Measurements from ENCODE around the gene MYO7A. TPM values are rescaled to one million over a fixed set of nuclear protein-coding genes. Genes with fewer than 3 reads are reported as not detected.

The MYO7A gene
- total RNA-seq, 1 donor, result under 0.01 TPM

DNA sequence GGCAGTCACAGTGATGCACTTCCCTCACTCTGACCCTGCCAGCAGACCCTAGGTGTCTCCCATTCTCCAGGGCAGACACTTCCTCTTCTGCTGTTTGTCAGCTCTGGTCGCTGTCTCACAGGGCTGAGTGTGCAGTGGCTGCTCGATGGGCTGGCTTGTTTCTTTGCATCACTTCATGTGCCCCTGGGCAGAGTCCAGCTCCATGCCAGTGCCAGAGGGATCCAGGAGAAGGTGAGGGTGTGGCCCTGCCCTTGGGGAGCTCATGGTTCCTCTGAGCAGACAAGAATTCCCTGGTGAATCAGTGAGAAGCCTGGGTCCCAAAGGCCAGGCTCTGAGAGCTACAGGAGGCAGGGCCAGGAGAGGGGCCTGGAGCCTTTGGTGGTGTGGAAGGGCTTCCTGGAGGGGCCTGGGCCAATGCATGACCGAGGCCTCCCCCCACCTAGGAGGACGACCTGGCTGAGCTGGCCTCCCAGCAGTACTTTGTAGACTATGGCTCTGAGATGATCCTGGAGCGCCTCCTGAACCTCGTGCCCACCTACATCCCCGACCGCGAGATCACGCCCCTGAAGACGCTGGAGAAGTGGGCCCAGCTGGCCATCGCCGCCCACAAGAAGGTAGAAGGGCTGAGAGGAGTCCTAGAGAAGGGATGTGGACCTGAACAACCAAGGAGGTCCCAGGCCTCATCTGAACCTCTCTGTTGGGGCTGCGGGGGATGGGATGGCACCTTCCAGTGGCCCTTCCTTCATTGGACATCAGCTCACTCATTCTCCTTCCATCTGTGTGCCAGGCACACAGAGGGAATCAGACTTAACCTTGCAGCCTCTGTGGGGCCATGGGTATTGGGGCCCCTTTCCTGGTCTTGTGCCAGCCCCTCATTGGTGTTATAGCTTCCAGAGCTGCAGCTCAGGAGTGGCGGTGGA lies 66.1 kb downstream of the MYO7A start:
- TF ChIP-seq, protein P1, sequence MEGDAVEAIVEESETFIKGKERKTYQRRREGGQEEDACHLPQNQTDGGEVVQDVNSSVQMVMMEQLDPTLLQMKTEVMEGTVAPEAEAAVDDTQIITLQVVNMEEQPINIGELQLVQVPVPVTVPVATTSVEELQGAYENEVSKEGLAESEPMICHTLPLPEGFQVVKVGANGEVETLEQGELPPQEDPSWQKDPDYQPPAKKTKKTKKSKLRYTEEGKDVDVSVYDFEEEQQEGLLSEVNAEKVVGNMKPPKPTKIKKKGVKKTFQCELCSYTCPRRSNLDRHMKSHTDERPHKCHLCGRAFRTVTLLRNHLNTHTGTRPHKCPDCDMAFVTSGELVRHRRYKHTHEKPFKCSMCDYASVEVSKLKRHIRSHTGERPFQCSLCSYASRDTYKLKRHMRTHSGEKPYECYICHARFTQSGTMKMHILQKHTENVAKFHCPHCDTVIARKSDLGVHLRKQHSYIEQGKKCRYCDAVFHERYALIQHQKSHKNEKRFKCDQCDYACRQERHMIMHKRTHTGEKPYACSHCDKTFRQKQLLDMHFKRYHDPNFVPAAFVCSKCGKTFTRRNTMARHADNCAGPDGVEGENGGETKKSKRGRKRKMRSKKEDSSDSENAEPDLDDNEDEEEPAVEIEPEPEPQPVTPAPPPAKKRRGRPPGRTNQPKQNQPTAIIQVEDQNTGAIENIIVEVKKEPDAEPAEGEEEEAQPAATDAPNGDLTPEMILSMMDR (IDR thresholded peaks at IDR 0.05; ENCODE audit: extremely low read depth, low read depth, low read length), result no peak
- DNase-seq (ENCODE audit: insufficient read length, low spot score, missing footprints), result peak; percentile 53
- no peaks in the 10 kb centered on the region for H3K36me3 ChIP-seq (ENCODE audit: insufficient read depth, low read length)
- no peaks in the 10 kb centered on the region for H3K79me2 ChIP-seq (ENCODE audit: insufficient read depth, low read length)
- no peak overlapping the region for H2AFZ ChIP-seq (ENCODE audit: low read length)
- H3K4me3 ChIP-seq (ENCODE audit: insufficient read depth, low read length), result no peak overlapping the region
- H3K9me3 ChIP-seq (ENCODE audit: low read depth, low read length), result no peaks in the 10 kb centered on the region
- H3K4me2 ChIP-seq (ENCODE audit: insufficient read depth, low read length), result no peak overlapping the region
- no peaks in the 10 kb centered on the region for H3K4me1 ChIP-seq (ENCODE audit: insufficient read depth, low read length)
- no peaks in the 10 kb centered on the region for H3K27me3 ChIP-seq (ENCODE audit: insufficient read depth, low read length)
- H3K27ac ChIP-seq (ENCODE audit: low read depth, low read length), result no peak overlapping the region
- no peaks in the 10 kb centered on the region for H4K20me1 ChIP-seq (ENCODE audit: insufficient read depth, low read length)

DNA sequence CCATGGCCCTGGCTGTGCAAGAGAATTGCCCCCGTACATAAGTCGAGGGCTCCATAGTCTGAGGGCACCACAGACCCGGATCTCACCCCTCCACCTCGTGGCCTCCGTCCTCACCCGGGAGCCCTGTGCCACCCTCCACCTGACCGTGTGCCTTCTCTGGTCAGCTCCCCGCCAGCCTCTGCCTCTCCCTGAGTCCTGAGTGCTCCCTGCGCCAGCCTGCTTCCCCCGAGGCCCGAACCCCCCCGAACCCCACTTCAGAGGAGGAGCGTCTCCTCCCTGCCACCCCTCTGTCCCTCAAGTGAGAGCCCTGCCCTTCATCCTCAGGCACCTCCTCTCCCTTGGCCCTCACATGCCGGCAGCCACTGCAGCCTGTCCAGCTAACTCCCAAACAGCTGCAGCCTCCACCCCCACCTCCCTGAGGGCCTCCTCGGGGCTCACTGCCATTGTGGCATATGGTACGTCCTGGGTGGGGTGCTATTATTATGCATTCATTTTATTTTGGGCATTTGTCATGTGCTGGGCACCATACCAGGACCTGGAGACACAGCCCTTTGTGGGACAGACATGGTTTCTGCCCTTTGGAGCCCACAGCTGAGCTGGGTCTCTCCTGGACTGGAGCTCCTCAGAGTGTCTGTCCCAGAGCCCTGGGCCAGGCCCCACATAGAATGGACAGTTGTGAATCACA lies 67.2 kb downstream of the MYO7A start:
- H4K20me1 ChIP-seq (ENCODE audit: insufficient read depth, low read length), result no peaks in the 10 kb centered on the region
- no peak overlapping the region for H3K4me3 ChIP-seq (ENCODE audit: insufficient read depth, low read length)
- no peaks in the 10 kb centered on the region for H3K36me3 ChIP-seq (ENCODE audit: insufficient read depth, low read length)
- no peaks in the 10 kb centered on the region for H3K9me3 ChIP-seq (ENCODE audit: low read depth, low read length)
- H3K4me2 ChIP-seq (ENCODE audit: insufficient read depth, low read length), result no peak overlapping the region
- TF ChIP-seq, protein P1 (IDR thresholded peaks at IDR 0.05; ENCODE audit: extremely low read depth, low read depth, low read length), result no peak
- H3K4me1 ChIP-seq (ENCODE audit: insufficient read depth, low read length), result no peaks in the 10 kb centered on the region
- no peaks in the 10 kb centered on the region for H3K79me2 ChIP-seq (ENCODE audit: insufficient read depth, low read length)
- no peak overlapping the region for H3K27ac ChIP-seq (ENCODE audit: low read depth, low read length)
- peak; percentile 23 for DNase-seq (ENCODE audit: insufficient read length, low spot score, missing footprints)
- no peaks in the 10 kb centered on the region for H3K27me3 ChIP-seq (ENCODE audit: insufficient read depth, low read length)
- no peak overlapping the region for H2AFZ ChIP-seq (ENCODE audit: low read length)

DNA sequence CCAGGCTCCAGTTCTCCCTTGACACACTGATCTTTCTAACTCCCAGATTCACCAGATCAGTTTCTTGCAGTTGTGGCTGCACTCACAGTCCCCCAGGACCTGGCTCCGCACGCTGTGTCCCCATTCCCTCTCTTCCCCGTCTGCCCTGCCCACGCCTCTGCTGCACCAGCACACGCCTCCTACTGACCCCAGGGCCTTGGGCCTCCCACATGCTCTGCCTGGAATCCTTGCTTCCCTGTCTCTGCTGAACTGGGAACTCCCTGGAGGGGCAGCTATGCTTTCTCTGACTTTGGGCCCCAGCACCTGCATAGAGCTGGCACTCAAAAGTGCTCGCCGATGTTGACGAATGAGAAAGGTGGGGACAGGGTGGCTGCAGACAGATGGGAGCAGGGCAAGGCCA lies 68.9 kb downstream of the MYO7A start:
- Histone ChIP-seq H3K27ac (ENCODE audit: low read depth, low read length) (no peak overlapping the region), H3K79me2 (ENCODE audit: insufficient read depth, low read length) (no peaks in the 10 kb centered on the region), H3K27me3 (ENCODE audit: insufficient read depth, low read length) (no peaks in the 10 kb centered on the region), H3K36me3 (ENCODE audit: insufficient read depth, low read length) (no peaks in the 10 kb centered on the region), H3K4me1 (ENCODE audit: insufficient read depth, low read length) (no peaks in the 10 kb centered on the region), H4K20me1 (ENCODE audit: insufficient read depth, low read length) (no peaks in the 10 kb centered on the region), H3K9me3 (ENCODE audit: low read depth, low read length) (no peaks in the 10 kb centered on the region), H3K4me2 (ENCODE audit: insufficient read depth, low read length) (no peak overlapping the region), H2AFZ (ENCODE audit: low read length) (no peak overlapping the region), H3K4me3 (ENCODE audit: insufficient read depth, low read length) (no peak overlapping the region)
- TF ChIP-seq, protein P1 (IDR thresholded peaks at IDR 0.05; ENCODE audit: extremely low read depth, low read depth, low read length), result no peak
- DNase-seq (ENCODE audit: insufficient read length, low spot score, missing footprints), result peak; percentile 86
